ENCODE data around the gene NKAPL. TPM values are rescaled to one million over a fixed set of nuclear protein-coding genes. Genes with fewer than 3 reads are reported as not detected.
"Not testable (repeated sequence)": the region's sequence is repeated elsewhere in the genome, so short reads cannot be mapped to it uniquely, and the experiment has no call there.

NKAPL gene
- total RNA-seq, 1 donor from 2014 or later: 3.7 TPM

DNA sequence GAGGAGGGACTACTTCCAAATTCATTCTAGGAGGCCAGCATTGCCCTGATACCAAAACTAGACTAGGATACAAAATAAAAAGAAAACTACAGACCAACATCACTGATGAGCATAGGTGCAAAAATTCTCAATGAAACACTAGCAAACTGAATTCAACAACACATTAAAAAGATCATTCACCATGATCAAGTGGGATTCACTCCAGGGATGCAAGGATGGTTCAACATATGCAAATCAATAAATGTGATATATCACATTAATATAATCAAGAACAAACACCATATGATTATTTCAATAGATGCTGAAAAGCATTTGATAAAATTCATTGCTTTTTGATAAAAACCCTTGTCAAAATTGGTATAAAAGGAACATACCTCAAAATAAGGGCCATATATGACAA is 32.5 kb downstream of the NKAPL start:
- no peak for FAIRE-seq

GRCh38 chr6:28295326-28295725 is 36.2 kb downstream of the NKAPL start:
- DNase-seq (ENCODE audit: low spot score in 2 of 2) (no peak), FAIRE-seq (no peak)

More for the DNA sequence above, 32.5 kb downstream of the NKAPL start:
- no peak for DNase-seq (ENCODE audit: low spot score in 2 of 2)

GRCh38 chr6:28296520-28297060 is 37.5 kb downstream of the NKAPL start:
- DNase-seq (ENCODE audit: low spot score in 2 of 2) (no peak), FAIRE-seq (no peak)

GRCh38 chr6:28303570-28303969 is 44.5 kb downstream of the NKAPL start:
- no peak for FAIRE-seq

GRCh38 chr6:28306363-28306762 is 47.3 kb downstream of the NKAPL start:
- not testable (repeated sequence) for FAIRE-seq; DNase-seq (ENCODE audit: low spot score in 2 of 2)

More at GRCh38 chr6:28303570-28303969, 44.5 kb downstream of the NKAPL start:
- DNase-seq (ENCODE audit: low spot score in 2 of 2): no peak

Other genes with a start within 250 kb of the NKAPL start
- gene ZNF165, start 178.7 kb upstream of the NKAPL start, total RNA-seq: 1.2 TPM
- 14.3 TPM for gene ZSCAN16, start 134.7 kb upstream of the NKAPL start, total RNA-seq
- gene ZKSCAN8, start 117.4 kb upstream of the NKAPL start, total RNA-seq: 15.9 TPM
- 45.7 TPM for gene ZSCAN9, start 34.0 kb upstream of the NKAPL start, total RNA-seq
- gene ZKSCAN4, start 7.0 kb upstream of the NKAPL start, total RNA-seq: 9.4 TPM
- gene ZSCAN26, start 7.8 kb downstream of the NKAPL start, total RNA-seq: 36.3 TPM
- 19.2 TPM for gene PGBD1, start 22.3 kb downstream of the NKAPL start, total RNA-seq
- gene ZSCAN31, start 76.9 kb downstream of the NKAPL start, total RNA-seq: 13.5 TPM
- 7.3 TPM for gene ZKSCAN3, start 90.7 kb downstream of the NKAPL start, total RNA-seq
- 18.8 TPM for gene ZSCAN12, start 140.4 kb downstream of the NKAPL start, total RNA-seq
- gene ZSCAN23, start 184.2 kb downstream of the NKAPL start, total RNA-seq: 11.0 TPM

Measured in frontal cortex (tissue), 4 donors.